ENCODE data around the gene NFKB2. TPM values are rescaled to one million over a fixed set of nuclear protein-coding genes. Genes with fewer than 3 reads are reported as not detected.
A peak's percentile ranks its signal among the peaks of the same experiment; 100 is the strongest.

NFKB2 gene
- total and polyA plus RNA-seq, 4 experiments from 2014 or later: 6.6 to 147 (median 85.7) TPM

DNA sequence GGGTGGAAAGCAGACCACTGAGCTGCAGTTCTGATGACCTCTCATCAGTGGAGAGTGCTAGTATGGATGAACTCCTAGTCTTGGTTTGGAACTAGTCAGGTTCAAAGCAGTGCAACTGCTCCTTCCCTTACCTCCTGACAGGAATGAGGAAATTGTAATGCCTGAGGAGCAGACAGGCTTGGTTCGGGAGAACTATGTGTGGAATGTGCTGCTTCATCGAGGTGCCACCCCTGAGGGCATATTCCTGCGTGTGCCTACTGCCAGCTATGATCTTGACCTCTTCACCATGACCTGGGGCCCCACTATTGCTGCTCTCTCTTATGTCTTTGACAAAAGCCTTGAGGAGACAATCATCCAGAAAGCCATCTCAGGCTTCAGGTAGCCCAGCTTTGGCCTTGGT is 27.4 kb upstream of the NFKB2 start:
- no peaks in the 10 kb centered on the region for H3K9me3 Mint-ChIP-seq
- H3K27ac Mint-ChIP-seq: peak overlapping the region in 3 of 7 donors; percentile 10 to 60 (median 35)
- Histone ChIP-seq H3K36me3 (ENCODE audit: insufficient read depth, low read length) (peaks cover 91% of the 10 kb centered on the region), H3K9me3 (ENCODE audit: control insufficient read depth in 1 of 2, low read length in 2 of 2) (no peaks in the 10 kb centered on the region), H3K27ac (ENCODE audit: low read depth, low read length) (no peak overlapping the region), H3K4me1 (ENCODE audit: insufficient read depth, low read length) (no peaks in the 10 kb centered on the region), H3K4me3 (ENCODE audit: low read length in 2 of 2) (no peak overlapping the region), H3K27me3 (ENCODE audit: insufficient read depth, low read length) (no peaks in the 10 kb centered on the region)
- no peaks in the 10 kb centered on the region for H3K27me3 Mint-ChIP-seq
- DNase-seq: no peak
- H3K36me3 Mint-ChIP-seq: peaks cover 82 to 87% of the 10 kb centered on the region in 2 donors
- intact Hi-C loops (cut with micrococcal nuclease): no loop called here
- H3K4me1 Mint-ChIP-seq: no peaks in the 10 kb centered on the region
- H3K4me3 Mint-ChIP-seq: no peak overlapping the region
- POLR2A ChIA-PET (ENCODE audit: partially characterized antibody): no interaction called here
- CTCF ChIA-PET (ENCODE audit: partially characterized antibody): interaction anchor here (0.9 to 2.0 kb wide), 3 partner anchors 16 to 138 kb away, joined by 3 to 9 read pairs (median 9); no protein-coding TSS in a partner anchor

DNA sequence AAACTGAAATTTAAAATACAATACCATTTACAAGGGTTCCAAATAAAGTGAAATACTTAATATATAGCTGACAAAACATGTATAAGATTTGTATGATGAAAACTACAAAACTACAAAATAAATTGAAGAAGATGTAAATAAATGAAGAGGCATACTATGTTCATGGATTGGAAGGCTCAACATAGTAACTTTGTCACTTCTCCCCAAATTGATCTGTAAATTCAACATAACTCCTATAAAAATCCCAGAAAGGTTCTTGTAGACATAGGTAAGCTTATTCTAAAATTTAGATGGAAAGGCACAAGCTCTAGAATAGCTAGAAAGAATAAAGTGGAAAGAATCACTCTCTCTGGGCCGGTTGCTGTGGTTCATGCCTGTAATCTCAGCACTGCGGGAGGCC is 24.2 kb upstream of the NFKB2 start:
- Mint-ChIP-seq H3K4me1 (no peaks in the 10 kb centered on the region), H3K9me3 (no peaks in the 10 kb centered on the region), H3K36me3 (peaks cover 62 to 85% of the 10 kb centered on the region in 2 donors), H3K27ac (no peak overlapping the region), H3K4me3 (no peak overlapping the region), H3K27me3 (no peaks in the 10 kb centered on the region)
- Histone ChIP-seq H3K4me3 (ENCODE audit: low read length in 2 of 2) (no peak overlapping the region), H3K4me1 (ENCODE audit: insufficient read depth, low read length) (no peaks in the 10 kb centered on the region), H3K27me3 (ENCODE audit: insufficient read depth, low read length) (no peaks in the 10 kb centered on the region), H3K27ac (ENCODE audit: low read depth, low read length) (no peak overlapping the region), H3K9me3 (ENCODE audit: control insufficient read depth in 1 of 2, low read length in 2 of 2) (no peaks in the 10 kb centered on the region), H3K36me3 (ENCODE audit: insufficient read depth, low read length) (peaks cover 85% of the 10 kb centered on the region)
- no peak for DNase-seq
- intact Hi-C loops (cut with micrococcal nuclease): no loop called here
- ChIA-PET POLR2A (ENCODE audit: partially characterized antibody) (interaction anchor here (1.2 kb wide), 1 partner anchor 13 kb away, joined by 4 read pairs; no protein-coding TSS in a partner anchor), CTCF (ENCODE audit: partially characterized antibody) (interaction anchor here (1.2 to 3.3 kb wide), 2 partner anchors 20 to 142 kb away, joined by 3 to 12 read pairs; no protein-coding TSS in a partner anchor)

DNA sequence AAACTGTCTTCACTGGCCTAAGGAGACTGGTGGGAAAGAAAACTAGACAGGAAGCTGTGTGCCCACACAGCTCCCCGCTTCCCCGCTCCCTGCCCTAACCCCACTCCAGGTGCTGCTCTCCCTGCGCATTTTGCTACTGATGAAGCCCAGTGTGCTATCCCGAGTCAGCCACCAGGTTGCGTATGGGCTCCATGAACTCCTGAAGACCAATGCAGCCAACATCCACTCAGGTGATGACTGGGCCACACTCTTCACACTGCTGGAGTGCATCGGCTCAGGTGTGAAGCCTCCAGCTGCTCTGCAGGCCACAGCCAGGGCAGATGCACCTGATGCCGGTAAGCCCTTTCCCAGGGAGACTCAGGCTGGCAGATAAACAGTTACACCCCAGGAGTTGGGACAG is 20.3 kb upstream of the NFKB2 start:
- Histone ChIP-seq H3K4me3 (ENCODE audit: low read length in 2 of 2) (no peak overlapping the region), H3K36me3 (ENCODE audit: insufficient read depth, low read length) (peaks cover 73% of the 10 kb centered on the region), H3K27ac (ENCODE audit: low read depth, low read length) (no peak overlapping the region), H3K9me3 (ENCODE audit: control insufficient read depth in 1 of 2, low read length in 2 of 2) (no peaks in the 10 kb centered on the region), H3K27me3 (ENCODE audit: insufficient read depth, low read length) (no peaks in the 10 kb centered on the region), H3K4me1 (ENCODE audit: insufficient read depth, low read length) (no peaks in the 10 kb centered on the region)
- Mint-ChIP-seq H3K27me3 (no peaks in the 10 kb centered on the region), H3K36me3 (peaks cover 50 to 73% of the 10 kb centered on the region in 2 donors), H3K4me3 (no peak overlapping the region), H3K4me1 (no peaks in the 10 kb centered on the region), H3K9me3 (no peaks in the 10 kb centered on the region), H3K27ac (no peak overlapping the region)
- intact Hi-C loops (cut with micrococcal nuclease): no loop called here
- DNase-seq: no peak
- ChIA-PET CTCF (ENCODE audit: partially characterized antibody) (interaction anchor here (0.6 kb wide), 1 partner anchor 24 kb away, joined by 3 read pairs; no protein-coding TSS in a partner anchor), POLR2A (ENCODE audit: partially characterized antibody) (no interaction called here)

DNA sequence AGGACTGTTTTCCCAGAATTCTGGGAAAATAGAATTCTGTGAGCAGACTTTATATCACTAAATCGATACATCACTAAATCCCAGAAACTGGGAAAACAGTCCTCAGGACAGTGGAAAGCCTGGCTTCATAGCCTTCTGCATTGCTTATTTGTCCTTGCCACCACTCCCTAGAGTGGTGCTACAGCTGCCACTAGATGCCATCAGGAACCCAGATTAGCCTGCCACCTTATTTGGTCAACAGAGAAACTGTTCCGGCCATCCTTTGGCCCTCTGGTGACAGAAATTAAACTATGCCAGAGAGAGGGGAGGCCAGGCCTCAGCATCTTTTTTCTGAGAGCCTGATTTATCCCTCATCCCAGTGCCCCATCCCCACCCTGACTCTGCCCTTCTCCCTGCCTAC is 19.6 kb upstream of the NFKB2 start:
- Histone ChIP-seq H3K4me1 (ENCODE audit: insufficient read depth, low read length) (no peaks in the 10 kb centered on the region), H3K27ac (ENCODE audit: low read depth, low read length) (no peak overlapping the region), H3K27me3 (ENCODE audit: insufficient read depth, low read length) (no peaks in the 10 kb centered on the region), H3K9me3 (ENCODE audit: control insufficient read depth in 1 of 2, low read length in 2 of 2) (no peaks in the 10 kb centered on the region), H3K36me3 (ENCODE audit: insufficient read depth, low read length) (peaks cover 71% of the 10 kb centered on the region), H3K4me3 (ENCODE audit: low read length in 2 of 2) (no peak overlapping the region)
- POLR2A ChIA-PET (ENCODE audit: partially characterized antibody): no interaction called here
- intact Hi-C loops (cut with micrococcal nuclease): no loop called here
- CTCF ChIA-PET (ENCODE audit: partially characterized antibody): interaction anchor here (0.8 to 1.5 kb wide), 2 partner anchors 24 to 25 kb away, joined by 3 read pairs; no protein-coding TSS in a partner anchor
- Mint-ChIP-seq H3K27me3 (no peaks in the 10 kb centered on the region), H3K9me3 (no peaks in the 10 kb centered on the region), H3K4me1 (no peaks in the 10 kb centered on the region), H3K4me3 (no peak overlapping the region), H3K27ac (peak overlapping the region in 2 of 7 donors; percentile 51 to 60), H3K36me3 (peaks cover 46 to 70% of the 10 kb centered on the region in 2 donors)
- no peak for DNase-seq

DNA sequence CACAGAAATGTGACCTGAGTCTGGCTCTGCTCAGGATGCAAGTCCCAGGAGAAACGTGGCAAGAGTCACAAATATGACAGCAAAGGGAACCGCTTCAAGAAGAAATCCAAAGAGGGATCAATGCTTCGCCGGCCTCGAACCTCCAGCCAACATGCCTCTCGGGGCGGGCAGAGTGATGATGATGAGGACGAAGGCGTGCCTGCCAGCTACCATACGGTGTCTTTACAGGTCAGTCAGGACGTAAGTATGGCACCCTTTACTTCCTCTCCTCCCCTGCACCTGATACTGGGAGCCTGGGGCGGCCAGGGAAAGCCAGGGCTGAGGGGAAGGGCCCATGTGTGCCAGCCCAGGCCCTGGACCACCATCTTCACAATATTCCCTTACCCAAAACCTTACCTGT is 18.6 kb upstream of the NFKB2 start:
- Histone ChIP-seq H3K27me3 (ENCODE audit: insufficient read depth, low read length) (no peaks in the 10 kb centered on the region), H3K4me1 (ENCODE audit: insufficient read depth, low read length) (no peaks in the 10 kb centered on the region), H3K27ac (ENCODE audit: low read depth, low read length) (no peak overlapping the region), H3K36me3 (ENCODE audit: insufficient read depth, low read length) (peaks cover 65% of the 10 kb centered on the region), H3K4me3 (ENCODE audit: low read length in 2 of 2) (no peak overlapping the region), H3K9me3 (ENCODE audit: control insufficient read depth in 1 of 2, low read length in 2 of 2) (no peaks in the 10 kb centered on the region)
- CTCF ChIA-PET (ENCODE audit: partially characterized antibody): interaction anchor here (1.5 kb wide), 1 partner anchor 23 kb away, joined by 3 read pairs; no protein-coding TSS in a partner anchor
- POLR2A ChIA-PET (ENCODE audit: partially characterized antibody): no interaction called here
- Mint-ChIP-seq H3K27ac (no peak overlapping the region), H3K9me3 (no peaks in the 10 kb centered on the region), H3K4me1 (no peaks in the 10 kb centered on the region), H3K4me3 (no peak overlapping the region), H3K27me3 (no peaks in the 10 kb centered on the region), H3K36me3 (peaks cover 43 to 69% of the 10 kb centered on the region in 2 donors)
- intact Hi-C loops (cut with micrococcal nuclease): no loop called here
- no peak for DNase-seq

DNA sequence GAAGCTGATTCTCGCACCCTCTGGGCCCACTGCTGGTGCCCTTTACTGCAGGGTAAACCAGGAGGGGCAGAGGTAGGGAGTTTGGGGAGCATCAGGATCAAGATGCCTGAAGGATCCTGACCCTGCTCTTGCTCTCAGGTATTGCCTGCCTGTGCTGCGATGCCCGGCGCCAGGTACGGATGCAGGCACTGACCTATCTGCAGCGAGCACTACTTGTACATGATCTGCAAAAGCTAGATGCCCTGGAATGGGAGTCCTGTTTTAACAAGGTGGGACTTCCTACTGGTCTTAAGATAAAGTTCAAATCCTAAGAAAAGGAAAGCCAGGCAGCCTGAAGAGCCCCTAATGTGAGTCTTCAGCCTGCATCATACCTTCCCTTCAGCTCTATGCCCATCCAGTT is 16.1 kb upstream of the NFKB2 start:
- intact Hi-C loops (cut with micrococcal nuclease): no loop called here
- POLR2A ChIA-PET (ENCODE audit: partially characterized antibody): no interaction called here
- DNase-seq: no peak
- Histone ChIP-seq H3K36me3 (ENCODE audit: insufficient read depth, low read length) (peaks cover 47% of the 10 kb centered on the region), H3K27ac (ENCODE audit: low read depth, low read length) (no peak overlapping the region), H3K9me3 (ENCODE audit: control insufficient read depth in 1 of 2, low read length in 2 of 2) (no peaks in the 10 kb centered on the region), H3K27me3 (ENCODE audit: insufficient read depth, low read length) (no peaks in the 10 kb centered on the region), H3K4me3 (ENCODE audit: low read length in 2 of 2) (no peak overlapping the region), H3K4me1 (ENCODE audit: insufficient read depth, low read length) (no peaks in the 10 kb centered on the region)
- CTCF ChIA-PET (ENCODE audit: partially characterized antibody): interaction anchor here (1.0 to 1.6 kb wide), 4 partner anchors 11 to 33 kb away, joined by 3 to 4 read pairs (median 3); no protein-coding TSS in a partner anchor
- Mint-ChIP-seq H3K36me3 (peaks cover 37 to 58% of the 10 kb centered on the region in 2 donors), H3K27ac (no peak overlapping the region), H3K4me1 (peaks cover 0 to 1% (median 0%) of the 10 kb centered on the region in 4 donors), H3K27me3 (no peaks in the 10 kb centered on the region), H3K9me3 (no peaks in the 10 kb centered on the region), H3K4me3 (no peak overlapping the region)

DNA sequence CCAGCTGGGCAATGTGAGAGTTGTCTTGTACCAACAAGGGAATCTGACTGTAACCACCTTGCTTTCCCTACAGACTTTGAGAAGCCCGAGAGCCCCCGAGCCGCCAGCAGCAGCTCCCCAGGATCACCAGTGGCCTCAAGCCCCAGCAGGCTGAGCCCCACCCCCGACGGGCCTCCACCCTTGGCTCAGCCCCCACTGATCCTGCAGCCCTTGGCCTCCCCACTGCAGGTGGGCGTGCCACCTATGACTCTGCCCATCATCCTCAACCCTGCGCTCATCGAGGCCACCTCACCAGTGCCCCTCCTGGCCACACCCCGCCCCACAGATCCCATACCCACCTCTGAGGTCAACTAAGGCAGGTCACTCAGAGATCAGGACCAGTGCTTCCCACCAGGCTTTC is 13.5 kb upstream of the NFKB2 start:
- Mint-ChIP-seq H3K36me3 (peaks cover 26 to 41% of the 10 kb centered on the region in 2 donors), H3K4me1 (peaks cover 0 to 4% (median under 1%) of the 10 kb centered on the region in 4 donors), H3K27ac (no peak overlapping the region), H3K4me3 (no peak overlapping the region), H3K27me3 (no peaks in the 10 kb centered on the region), H3K9me3 (no peaks in the 10 kb centered on the region)
- CTCF ChIA-PET (ENCODE audit: partially characterized antibody): interaction anchor here (1.0 to 1.4 kb wide), 4 partner anchors 18 to 201 kb away, joined by 3 to 4 read pairs (median 4); no protein-coding TSS in a partner anchor
- peaks cover 28% of the 10 kb centered on the region for H3K36me3 ChIP-seq (ENCODE audit: insufficient read depth, low read length)
- POLR2A ChIA-PET (ENCODE audit: partially characterized antibody): no interaction called here
- H3K27me3 ChIP-seq (ENCODE audit: insufficient read depth, low read length): no peaks in the 10 kb centered on the region
- no peak for DNase-seq
- no peak overlapping the region for H3K4me3 ChIP-seq (ENCODE audit: low read length in 2 of 2)
- H3K9me3 ChIP-seq (ENCODE audit: control insufficient read depth in 1 of 2, low read length in 2 of 2): no peaks in the 10 kb centered on the region
- intact Hi-C loops (cut with micrococcal nuclease): no loop called here
- no peak overlapping the region for H3K27ac ChIP-seq (ENCODE audit: low read depth, low read length)
- H3K4me1 ChIP-seq (ENCODE audit: insufficient read depth, low read length): no peaks in the 10 kb centered on the region
